Lower leg skin (tissue), 4 donors: ENCODE measurements around the gene LIPE. TPM values are rescaled to one million over a fixed set of nuclear protein-coding genes. Genes with fewer than 3 reads are reported as not detected.

ENCODE experiments used
- DNase-seq, 2 donors: peaks; one replicate each; pipeline ENCODE4 v3.0.0-alpha.2; 2019; ENCODE audit warnings: low spot score in 2 of 2
- H3K4me3 ChIP-seq: fragments of 200-600 bp; sonication (generic); 2 replicates; pipeline ENCODE4 v1.5.1; 2017; ENCODE audit warnings: mild to moderate bottlenecking, low read depth; ENCODE audit not compliant: poor library complexity, severe bottlenecking
- CTCF ChIP-seq, 3 donors: fragments of 450-650 bp; IDR thresholded peaks; one replicate each; pipeline ENCODE4 v1.5.1; 2016; ENCODE audit warnings: antibody characterized with exemption in 3 of 3, mild to moderate bottlenecking in 3 of 3, moderate library complexity in 2 of 3
- POLR2A ChIP-seq, 2 donors: fragments of 450-650 bp; IDR thresholded peaks; one replicate each; pipeline ENCODE4 v1.6.1; 2016 to 2017; ENCODE audit warnings: antibody characterized with exemption in 2 of 2, mild to moderate bottlenecking in 1 of 2, moderate library complexity in 1 of 2
- WGBS, 2 donors: methylation state at CpG; one replicate each; pipeline ENCODE4 v1.1.5; 2018; 5-methylcytosine and 5-hydroxymethylcytosine counted together
- intact Hi-C: fragments of 100-400 bp; cut with DNase I; formaldehyde crosslinking; loops from one replicate; pipeline ENCODE4 v1.15.0; 2023; ENCODE audit warnings: low total_unique reads
- total RNA-seq, 4 donors: library from RNA; depleted of rRNA; stranded (reverse); fragments of >200 nt; gene quantifications; one replicate each; pipeline ENCODE4 v1.1.0, GENCODE V29; 2016

The LIPE gene
- total RNA-seq, 4 donors from 2014 or later = 20.9 to 96.9 (median 55.9) TPM

GRCh38 chr19:42363614-42364346 lies 63.4 kb downstream of the LIPE start:
- DNase-seq = no peak
- TF ChIP-seq CTCF (IDR thresholded peaks at IDR 0.05) (no peak), POLR2A (IDR thresholded peaks at IDR 0.05) (no peak)
- intact Hi-C loops = no loop called here
- WGBS, 2 donors = 88 to 89% methylated on average over 17 of the region's 17 CpGs
- H3K4me3 ChIP-seq = no peak overlapping the region

GRCh38 chr19:42362891-42363440 lies 64.2 kb downstream of the LIPE start:
- H3K4me3 ChIP-seq = no peak overlapping the region
- TF ChIP-seq CTCF (IDR thresholded peaks at IDR 0.05) (no peak), POLR2A (IDR thresholded peaks at IDR 0.05) (no peak)
- intact Hi-C loops = no loop called here
- DNase-seq = no peak
- 90 to 93% methylated on average over 11 to 13 of the region's 13 CpGs for WGBS, 2 donors

GRCh38 chr19:42362342-42362741 lies 64.8 kb downstream of the LIPE start:
- 97% methylated on average over 14 of the region's 14 CpGs for WGBS, 2 donors
- no peak for DNase-seq
- intact Hi-C loops = no loop called here
- TF ChIP-seq CTCF (IDR thresholded peaks at IDR 0.05) (no peak), POLR2A (IDR thresholded peaks at IDR 0.05) (no peak)
- no peak overlapping the region for H3K4me3 ChIP-seq

- intact Hi-C loops = no loop called here
- no peak overlapping the region for H3K4me3 ChIP-seq
- 92% methylated on average over 7 of the region's 7 CpGs for WGBS, 2 donors
- TF ChIP-seq CTCF (IDR thresholded peaks at IDR 0.05) (no peak), POLR2A (IDR thresholded peaks at IDR 0.05) (no peak)
- DNase-seq = no peak
These were observed 65.7 kb downstream of the LIPE start for GRCh38 chr19:42361545-42361910.

- TF ChIP-seq CTCF (IDR thresholded peaks at IDR 0.05) (no peak), POLR2A (IDR thresholded peaks at IDR 0.05) (no peak)
- H3K4me3 ChIP-seq = no peak overlapping the region
- DNase-seq = no peak
- 90 to 94% methylated on average over 13 to 16 of the region's 16 CpGs for WGBS, 2 donors
- intact Hi-C loops = no loop called here
These were observed 66.2 kb downstream of the LIPE start for GRCh38 chr19:42360787-42361544.
